Measurements from ENCODE around the gene FAAP24. TPM values are rescaled to one million over a fixed set of nuclear protein-coding genes. Genes with fewer than 3 reads are reported as not detected.
"Not testable (repeated sequence)": the region's sequence is repeated elsewhere in the genome, so short reads cannot be mapped to it uniquely, and the experiment has no call there.

FAAP24 gene
- total RNA-seq, 8 experiments from 2014 or later, result 1.0 to 4.5 (median 2.1) TPM

DNA sequence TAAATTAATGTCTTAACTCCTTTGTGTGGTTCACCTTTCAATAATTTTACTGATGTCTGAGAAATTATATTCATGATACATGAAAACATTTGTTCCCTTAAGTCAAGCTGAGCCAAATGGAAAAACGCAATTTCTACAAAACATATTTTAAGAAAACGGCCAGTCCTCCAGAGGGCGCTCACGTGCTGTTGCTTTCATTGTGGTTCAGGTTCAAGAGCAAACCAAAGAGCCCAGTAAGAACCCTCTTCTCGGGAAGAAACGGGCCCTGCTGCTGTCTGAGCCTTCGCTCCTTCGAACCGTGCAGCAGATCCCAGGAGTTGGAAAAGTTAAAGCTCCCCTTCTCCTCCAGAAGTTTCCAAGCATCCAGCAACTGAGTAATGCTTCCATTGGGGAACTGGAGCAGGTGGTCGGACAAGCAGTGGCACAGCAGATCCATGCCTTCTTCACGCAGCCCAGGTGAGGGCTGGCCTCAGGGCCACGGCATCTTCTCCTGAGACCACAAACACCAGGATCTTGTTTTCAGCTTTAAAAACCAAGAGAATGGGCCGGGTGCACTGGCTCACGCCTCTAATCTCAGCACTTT lies 4.3 kb downstream of the FAAP24 start:
- no peak overlapping the region for H3K27ac ChIP-seq
- in situ Hi-C loops (cut with MboI; ENCODE audit: low pct_unique_long_range_greater_than_20kb in 2 of 9, low sequenced_read_pairs in 9 of 9, unreplicated experiment in 9 of 9), result loop anchor here in 3 of 9 experiments (10.0 to 25.0 kb wide), 3 partner anchors 98 to 136 kb away; partner anchors contain the start of gene GPATCH1 (in 1 of the 3)
- ATAC-seq (replicated peaks in 6 of 8), result no peak

GRCh38 chr19:32977280-32977679 lies 5.2 kb downstream of the FAAP24 start:
- in situ Hi-C loops (cut with MboI; ENCODE audit: low pct_unique_long_range_greater_than_20kb in 2 of 9, low sequenced_read_pairs in 9 of 9, unreplicated experiment in 9 of 9), result loop anchor here in 3 of 9 experiments (10.0 to 25.0 kb wide), 3 partner anchors 98 to 135 kb away; partner anchors contain the start of gene GPATCH1 (in 1 of the 3)
- no peak overlapping the region for H3K27ac ChIP-seq
- WGBS, 10 experiments, result 89 to 100% (median 100%) methylated on average over 1 to 7 of the region's 7 CpGs; no CpG with 5 or more reads in 3 of the 10 experiments
- no peaks in the 10 kb centered on the region for H3K4me1 ChIP-seq (replicated peaks in 1 of 2)
- ATAC-seq (replicated peaks in 6 of 8), result no peak
- H3K4me3 ChIP-seq, result no peak overlapping the region

More for the DNA sequence above, 4.3 kb downstream of the FAAP24 start:
- WGBS, 10 experiments, result 2 to 52% (median 25%) methylated on average over 4 to 11 of the region's 14 CpGs
- Histone ChIP-seq H3K4me3 (no peak overlapping the region), H3K4me1 (replicated peaks in 1 of 2) (no peaks in the 10 kb centered on the region)

DNA sequence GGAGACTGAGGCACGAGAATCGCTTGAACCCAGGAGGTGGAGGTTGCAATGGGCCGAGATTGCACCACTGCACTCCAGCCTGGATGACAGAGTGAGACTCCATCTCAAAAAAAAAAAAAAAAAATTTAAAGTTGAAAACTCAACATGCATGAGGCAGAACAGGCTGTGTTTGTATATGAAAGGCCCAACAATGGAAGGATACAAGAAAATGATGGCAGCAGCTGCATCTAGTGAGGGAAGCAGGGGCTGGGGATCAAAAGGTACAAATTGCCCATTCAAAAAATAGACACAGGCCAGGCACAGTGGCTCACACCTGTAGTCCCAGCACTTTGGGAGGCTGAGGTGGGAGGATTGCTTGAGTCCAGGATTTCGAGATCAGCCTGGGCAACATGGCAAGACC lies 5.8 kb downstream of the FAAP24 start:
- in situ Hi-C loops (cut with MboI; ENCODE audit: low pct_unique_long_range_greater_than_20kb in 2 of 9, low sequenced_read_pairs in 9 of 9, unreplicated experiment in 9 of 9), result loop anchor here in 3 of 9 experiments (10.0 to 25.0 kb wide), 3 partner anchors 97 to 134 kb away; partner anchors contain the start of gene GPATCH1 (in 1 of the 3)
- 78 to 100% (median 89%) methylated on average over 1 to 4 of the region's 4 CpGs; no CpG with 5 or more reads in 4 of the 10 experiments for WGBS, 10 experiments
- not testable (repeated sequence) for H3K27ac ChIP-seq; H3K4me3 ChIP-seq; H3K4me1 ChIP-seq (replicated peaks in 1 of 2); ATAC-seq (replicated peaks in 6 of 8)

DNA sequence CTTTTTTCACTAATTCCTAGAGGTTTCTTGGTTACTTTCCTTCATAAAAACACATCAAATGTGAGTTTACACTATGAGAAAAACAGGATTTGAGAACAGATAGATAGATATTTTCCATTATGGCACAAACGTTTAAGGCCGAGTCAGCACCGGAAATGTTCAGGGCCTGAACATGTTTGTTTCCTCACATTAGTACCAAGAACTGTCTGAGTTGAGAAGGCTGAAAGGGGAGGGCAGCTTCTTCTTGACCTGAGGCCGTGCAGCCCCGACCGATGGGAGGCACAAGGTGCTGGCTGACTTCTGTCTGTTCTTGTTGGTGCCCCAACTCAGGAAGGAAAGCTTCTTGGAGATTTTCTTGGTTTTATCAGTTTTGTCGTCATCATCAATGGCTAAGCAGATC lies 7.8 kb downstream of the FAAP24 start:
- 70 to 100% (median 100%) methylated on average over 1 to 3 of the region's 7 CpGs; no CpG with 5 or more reads in 5 of the 10 experiments for WGBS, 10 experiments
- not testable (repeated sequence) for ATAC-seq (replicated peaks in 6 of 8); H3K4me1 ChIP-seq (replicated peaks in 1 of 2); H3K4me3 ChIP-seq; H3K27ac ChIP-seq
- in situ Hi-C loops (cut with MboI; ENCODE audit: low pct_unique_long_range_greater_than_20kb in 2 of 9, low sequenced_read_pairs in 9 of 9, unreplicated experiment in 9 of 9), result loop anchor here in 3 of 9 experiments (10.0 to 25.0 kb wide), 3 partner anchors 95 to 132 kb away; partner anchors contain the start of gene GPATCH1 (in 1 of the 3)

- WGBS, 10 experiments, result 88 to 100% (median 92%) methylated on average over 1 to 6 of the region's 6 CpGs; no CpG with 5 or more reads in 5 of the 10 experiments
- not testable (repeated sequence) for H3K4me1 ChIP-seq (replicated peaks in 1 of 2); ATAC-seq (replicated peaks in 6 of 8); H3K27ac ChIP-seq; H3K4me3 ChIP-seq
- in situ Hi-C loops (cut with MboI; ENCODE audit: low pct_unique_long_range_greater_than_20kb in 2 of 9, low sequenced_read_pairs in 9 of 9, unreplicated experiment in 9 of 9), result loop anchor here in 2 of 9 experiments (25.0 kb wide), 2 partner anchors 105 to 130 kb away; partner anchors contain the start of gene GPATCH1 (in 1 of the 2)
Observed at GRCh38 chr19:32982488-32982887, 10.4 kb downstream of the FAAP24 start.

DNA sequence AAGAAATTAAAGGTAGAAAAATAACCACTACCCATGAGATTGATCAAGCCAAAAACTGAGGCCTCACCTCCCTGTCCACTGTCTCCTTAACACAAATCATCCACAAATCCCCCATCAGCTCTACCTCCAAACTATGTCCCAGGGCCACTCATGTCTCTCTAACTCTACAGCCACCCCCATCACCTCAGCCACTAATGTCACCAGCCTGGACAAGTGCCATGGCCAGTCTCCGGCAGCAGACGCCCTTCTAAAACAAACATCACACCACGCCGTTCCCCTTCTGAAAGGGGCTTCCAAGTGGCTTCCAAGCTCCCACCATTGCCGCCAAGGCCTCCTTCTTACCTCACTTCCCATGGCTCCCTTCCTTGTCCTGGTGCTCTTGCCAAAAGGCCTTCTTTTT lies 16.2 kb downstream of the FAAP24 start:
- in situ Hi-C loops (cut with MboI; ENCODE audit: low pct_unique_long_range_greater_than_20kb in 2 of 9, low sequenced_read_pairs in 9 of 9, unreplicated experiment in 9 of 9), result loop anchor here in 2 of 9 experiments (25.0 kb wide), 2 partner anchors 99 to 124 kb away; partner anchors contain the start of gene GPATCH1 (in 1 of the 2)
- ATAC-seq (replicated peaks in 6 of 8); H3K4me3 ChIP-seq; H3K27ac ChIP-seq; H3K4me1 ChIP-seq (replicated peaks in 1 of 2): not testable (repeated sequence)
- 80 to 100% (median 90%) methylated on average over 1 to 5 of the region's 5 CpGs; no CpG with 5 or more reads in 5 of the 10 experiments for WGBS, 10 experiments

- Histone ChIP-seq H3K4me1 (replicated peaks in 1 of 2) (no peaks in the 10 kb centered on the region), H3K27ac (no peak overlapping the region), H3K4me3 (no peak overlapping the region)
- WGBS, 10 experiments, result 0 to 100% (median 67%) methylated on average over 1 to 4 of the region's 5 CpGs; no CpG with 5 or more reads in 5 of the 10 experiments
- no peak for ATAC-seq (replicated peaks in 6 of 8)
- in situ Hi-C loops (cut with MboI; ENCODE audit: low pct_unique_long_range_greater_than_20kb in 2 of 9, low sequenced_read_pairs in 9 of 9, unreplicated experiment in 9 of 9), result loop anchor here in 2 of 9 experiments (25.0 kb wide), 2 partner anchors 99 to 124 kb away; partner anchors contain the start of gene GPATCH1 (in 1 of the 2)
Observed at GRCh38 chr19:32988724-32989123, 16.7 kb downstream of the FAAP24 start.

GRCh38 chr19:32995966-32996365 lies 23.9 kb downstream of the FAAP24 start:
- in situ Hi-C loops (cut with MboI; ENCODE audit: low pct_unique_long_range_greater_than_20kb in 2 of 9, low sequenced_read_pairs in 9 of 9, unreplicated experiment in 9 of 9), result loop anchor here in 2 of 9 experiments (25.0 kb wide), 2 partner anchors 91 to 116 kb away; partner anchors contain the start of gene GPATCH1 (in 1 of the 2)
- 60 to 100% (median 80%) methylated on average over 1 to 3 of the region's 17 CpGs; no CpG with 5 or more reads in 7 of the 10 experiments for WGBS, 10 experiments
- not testable (repeated sequence) for H3K4me3 ChIP-seq; H3K27ac ChIP-seq; ATAC-seq (replicated peaks in 6 of 8); H3K4me1 ChIP-seq (replicated peaks in 1 of 2)

- ATAC-seq (replicated peaks in 6 of 8), result peak in 2 of 8 experiments; percentile 69 to 85
- not testable (repeated sequence) for H3K4me1 ChIP-seq (replicated peaks in 1 of 2); H3K27ac ChIP-seq; H3K4me3 ChIP-seq
- in situ Hi-C loops (cut with MboI; ENCODE audit: low pct_unique_long_range_greater_than_20kb in 2 of 9, low sequenced_read_pairs in 9 of 9, unreplicated experiment in 9 of 9), result loop anchor here in 2 of 9 experiments (25.0 kb wide), 2 partner anchors 90 to 115 kb away; partner anchors contain the start of gene GPATCH1 (in 1 of the 2)
- WGBS, 10 experiments, result 52 to 100% (median 82%) methylated on average over 1 to 6 of the region's 7 CpGs; no CpG with 5 or more reads in 4 of the 10 experiments
Observed at GRCh38 chr19:32997061-32997464, 25.0 kb downstream of the FAAP24 start.

- in situ Hi-C loops (cut with MboI; ENCODE audit: low pct_unique_long_range_greater_than_20kb in 2 of 9, low sequenced_read_pairs in 9 of 9, unreplicated experiment in 9 of 9), result loop anchor here in 2 of 9 experiments (25.0 kb wide), 2 partner anchors 89 to 114 kb away; partner anchors contain the start of gene GPATCH1 (in 1 of the 2)
- 89 to 100% (median 100%) methylated on average over 1 to 4 of the region's 14 CpGs; no CpG with 5 or more reads in 5 of the 10 experiments for WGBS, 10 experiments
- no peak overlapping the region for H3K4me3 ChIP-seq
- ATAC-seq (replicated peaks in 6 of 8), result no peak
- H3K27ac ChIP-seq, result no peak overlapping the region
- H3K4me1 ChIP-seq (replicated peaks in 1 of 2), result no peaks in the 10 kb centered on the region
Observed at GRCh38 chr19:32997716-32998355, 25.8 kb downstream of the FAAP24 start.

DNA sequence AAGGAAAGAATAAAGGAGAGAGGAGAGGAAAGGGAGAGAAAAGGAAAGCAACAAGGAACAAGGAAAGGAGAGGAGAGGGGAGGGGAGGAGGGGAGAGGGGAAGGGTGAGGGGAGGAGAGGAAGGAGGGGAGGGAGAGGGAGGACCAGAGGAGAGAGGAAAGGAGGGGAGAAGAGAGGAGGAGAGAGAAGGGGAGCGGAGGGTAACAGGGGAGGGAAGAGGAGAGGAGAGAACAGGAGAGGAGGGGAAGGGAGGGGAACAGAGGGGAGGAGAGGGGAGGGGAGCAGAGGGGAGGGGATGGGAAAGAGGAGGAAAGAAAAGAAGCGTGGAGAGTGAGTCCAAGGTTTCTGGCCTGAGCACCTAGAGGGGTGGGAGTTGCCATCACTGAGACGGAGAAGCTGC lies 26.7 kb downstream of the FAAP24 start:
- no peak overlapping the region for H3K4me3 ChIP-seq
- no peaks in the 10 kb centered on the region for H3K4me1 ChIP-seq (replicated peaks in 1 of 2)
- no peak for ATAC-seq (replicated peaks in 6 of 8)
- in situ Hi-C loops (cut with MboI; ENCODE audit: low pct_unique_long_range_greater_than_20kb in 2 of 9, low sequenced_read_pairs in 9 of 9, unreplicated experiment in 9 of 9), result loop anchor here in 2 of 9 experiments (25.0 kb wide), 2 partner anchors 89 to 114 kb away; partner anchors contain the start of gene GPATCH1 (in 1 of the 2)
- no CpG with 5 or more reads among the region's 3 CpGs for WGBS, 10 experiments
- H3K27ac ChIP-seq, result no peak overlapping the region

- ATAC-seq (replicated peaks in 6 of 8), result no peak
- Histone ChIP-seq H3K4me1 (replicated peaks in 1 of 2) (no peaks in the 10 kb centered on the region), H3K27ac (no peak overlapping the region), H3K4me3 (no peak overlapping the region)
- WGBS, 10 experiments, result 70 to 100% (median 91%) methylated on average over 2 to 6 of the region's 8 CpGs; no CpG with 5 or more reads in 2 of the 10 experiments
- in situ Hi-C loops (cut with MboI; ENCODE audit: low pct_unique_long_range_greater_than_20kb in 2 of 9, low sequenced_read_pairs in 9 of 9, unreplicated experiment in 9 of 9), result no loop called here
Observed at GRCh38 chr19:33000510-33000909, 28.5 kb downstream of the FAAP24 start.

All from motor neuron (in vitro differentiated cells).